Natural killer cell (primary cell): ENCODE results near the gene CEP57L1. TPM values are rescaled to one million over a fixed set of nuclear protein-coding genes. Genes with fewer than 3 reads are reported as not detected.

Experiments
- ATAC-seq, 3 donors: fragments of 150-1000 bp in 2 of 3; fragments of 200-7000 bp in 1 of 3; cut with Tn5 transposase; 1 replicate in 1 of 3; 2 replicates in 2 of 3; pipeline ENCODE4 v1.10.0; 2021; ENCODE audit warnings: mild to moderate bottlenecking in 2 of 3, moderate library complexity in 2 of 3
- DNase-seq, 2 donors: peaks; one replicate each; pipeline versions ENCODE4 v3.0.0 to v3.0.0-alpha.2; 2013 to 2021; ENCODE audit warnings: mixed read lengths in 1 of 2
- H3K27ac ChIP-seq: one replicate; pipeline ENCODE4 v1.5.1; 2013; ENCODE audit warnings: mild to moderate bottlenecking, low read length
- H3K27me3 ChIP-seq: one replicate; pipeline ENCODE4 v1.6.1; 2013; ENCODE audit warnings: low read length; ENCODE audit not compliant: control insufficient read depth, insufficient read depth
- H3K36me3 ChIP-seq: one replicate; pipeline ENCODE4 v1.6.1; 2013; ENCODE audit warnings: low read length; ENCODE audit not compliant: control insufficient read depth, insufficient read depth
- H3K4me1 ChIP-seq: one replicate; pipeline ENCODE4 v1.6.1; 2013; ENCODE audit warnings: low read length; ENCODE audit not compliant: control insufficient read depth, insufficient read depth
- H3K4me3 ChIP-seq: one replicate; pipeline ENCODE4 v1.5.1; 2013; ENCODE audit warnings: low read length
- H3K9me3 ChIP-seq: one replicate; pipeline ENCODE4 v1.6.1; 2013; ENCODE audit warnings: low read length; ENCODE audit not compliant: control insufficient read depth, insufficient read depth
- H3K27ac Mint-ChIP-seq, 2 donors: one replicate each; pipeline ENCODE4 v1.8.0; 2022; ENCODE audit warnings: mild to moderate bottlenecking in 2 of 2, mixed read lengths in 2 of 2, moderate library complexity in 1 of 2
- H3K27me3 Mint-ChIP-seq, 2 donors: one replicate each; pipeline ENCODE4 v1.8.0; 2022; ENCODE audit warnings: low read depth in 2 of 2, mixed read lengths in 2 of 2
- H3K36me3 Mint-ChIP-seq: one replicate; pipeline ENCODE4 v1.8.0; 2022; ENCODE audit warnings: mixed read lengths
- H3K4me1 Mint-ChIP-seq, 2 donors: one replicate each; pipeline ENCODE4 v1.8.0; 2022; ENCODE audit warnings: mixed read lengths in 2 of 2
- H3K4me3 Mint-ChIP-seq: one replicate; pipeline ENCODE4 v1.8.0; 2022; ENCODE audit warnings: mild to moderate bottlenecking, moderate library complexity, mixed read lengths
- H3K9me3 Mint-ChIP-seq, 2 donors: one replicate each; pipeline ENCODE4 v1.8.0; 2022; ENCODE audit warnings: mixed read lengths in 2 of 2
- WGBS: methylation state at CpG from one replicate; pipeline ENCODE4 v1.1.7; 2013; ENCODE audit warnings: missing lambda C conversion rate; ENCODE audit not compliant: insufficient coverage; 5-methylcytosine and 5-hydroxymethylcytosine counted together
- intact Hi-C: fragments of 100-400 bp; cut with micrococcal nuclease; formaldehyde crosslinking; loops from one replicate; pipeline ENCODE4 v1.14.2; 2022
- total RNA-seq, 4 donors: library from RNA; stranded (reverse); fragments of 120-200 nt in 1 of 4; gene quantifications; one replicate each; pipeline versions ENCODE4 v1.2.3 to v1.2.4, GENCODE V29; 2013 to 2022
- TF ChIP-seq, protein P1 (sequence below): fragments of 200-600 bp; IDR thresholded peaks from one replicate; pipeline ENCODE4 v1.8.0; 2022; ENCODE audit warnings: antibody characterized with exemption

The CEP57L1 gene
- total RNA-seq, 3 donors from 2014 or later (not counting 1 experiment from before 2014, with no cell fraction given): 8.9 to 12.5 (median 9.2) TPM

GRCh38 chr6:109184638-109185037 lies 89.3 kb downstream of the CEP57L1 start:
- 0% methylated on average over 1 of the region's 3 CpGs for WGBS
- no peak overlapping the region for H3K27ac Mint-ChIP-seq

GRCh38 chr6:109186012-109186411 lies 90.7 kb downstream of the CEP57L1 start:
- no peak for DNase-seq
- H3K9me3 Mint-ChIP-seq: peaks cover 0 to 4% of the 10 kb centered on the region in 2 donors
- Histone ChIP-seq H3K27ac (no peak overlapping the region), H3K27me3 (peaks cover 3% of the 10 kb centered on the region), H3K9me3 (no peaks in the 10 kb centered on the region), H3K4me1 (no peaks in the 10 kb centered on the region), H3K4me3 (no peak overlapping the region), H3K36me3 (no peaks in the 10 kb centered on the region)
- no peak overlapping the region for H3K4me3 Mint-ChIP-seq
- H3K27ac Mint-ChIP-seq: no peak overlapping the region
- intact Hi-C loops: loop anchor here (5.0 kb wide), 1 partner anchor 256 kb away; the partner anchor contains the start of genes PPIL6 and SMPD2
- WGBS: 50% methylated on average over 2 of the region's 3 CpGs
- H3K36me3 Mint-ChIP-seq: no peaks in the 10 kb centered on the region
- H3K4me1 Mint-ChIP-seq: no peaks in the 10 kb centered on the region
- H3K27me3 Mint-ChIP-seq: peaks cover 19 to 47% of the 10 kb centered on the region in 2 donors
- ATAC-seq: no peak
- TF ChIP-seq, protein P1, sequence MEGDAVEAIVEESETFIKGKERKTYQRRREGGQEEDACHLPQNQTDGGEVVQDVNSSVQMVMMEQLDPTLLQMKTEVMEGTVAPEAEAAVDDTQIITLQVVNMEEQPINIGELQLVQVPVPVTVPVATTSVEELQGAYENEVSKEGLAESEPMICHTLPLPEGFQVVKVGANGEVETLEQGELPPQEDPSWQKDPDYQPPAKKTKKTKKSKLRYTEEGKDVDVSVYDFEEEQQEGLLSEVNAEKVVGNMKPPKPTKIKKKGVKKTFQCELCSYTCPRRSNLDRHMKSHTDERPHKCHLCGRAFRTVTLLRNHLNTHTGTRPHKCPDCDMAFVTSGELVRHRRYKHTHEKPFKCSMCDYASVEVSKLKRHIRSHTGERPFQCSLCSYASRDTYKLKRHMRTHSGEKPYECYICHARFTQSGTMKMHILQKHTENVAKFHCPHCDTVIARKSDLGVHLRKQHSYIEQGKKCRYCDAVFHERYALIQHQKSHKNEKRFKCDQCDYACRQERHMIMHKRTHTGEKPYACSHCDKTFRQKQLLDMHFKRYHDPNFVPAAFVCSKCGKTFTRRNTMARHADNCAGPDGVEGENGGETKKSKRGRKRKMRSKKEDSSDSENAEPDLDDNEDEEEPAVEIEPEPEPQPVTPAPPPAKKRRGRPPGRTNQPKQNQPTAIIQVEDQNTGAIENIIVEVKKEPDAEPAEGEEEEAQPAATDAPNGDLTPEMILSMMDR: no peak

More at GRCh38 chr6:109184638-109185037, 89.3 kb downstream of the CEP57L1 start:
- TF ChIP-seq, protein P1: no peak
- Histone ChIP-seq H3K27me3 (peaks cover 3% of the 10 kb centered on the region), H3K36me3 (no peaks in the 10 kb centered on the region), H3K9me3 (no peaks in the 10 kb centered on the region), H3K4me1 (no peaks in the 10 kb centered on the region), H3K4me3 (no peak overlapping the region), H3K27ac (no peak overlapping the region)
- H3K4me3 Mint-ChIP-seq: no peak overlapping the region
- DNase-seq (no peak), ATAC-seq (no peak)
- H3K9me3 Mint-ChIP-seq: no peaks in the 10 kb centered on the region
- H3K4me1 Mint-ChIP-seq: no peaks in the 10 kb centered on the region
- H3K27me3 Mint-ChIP-seq: peaks cover 19 to 47% of the 10 kb centered on the region in 2 donors
- no peaks in the 10 kb centered on the region for H3K36me3 Mint-ChIP-seq
- intact Hi-C loops: loop anchor here (5.0 kb wide), 1 partner anchor 258 kb away; the partner anchor contains the start of genes PPIL6 and SMPD2

DNA sequence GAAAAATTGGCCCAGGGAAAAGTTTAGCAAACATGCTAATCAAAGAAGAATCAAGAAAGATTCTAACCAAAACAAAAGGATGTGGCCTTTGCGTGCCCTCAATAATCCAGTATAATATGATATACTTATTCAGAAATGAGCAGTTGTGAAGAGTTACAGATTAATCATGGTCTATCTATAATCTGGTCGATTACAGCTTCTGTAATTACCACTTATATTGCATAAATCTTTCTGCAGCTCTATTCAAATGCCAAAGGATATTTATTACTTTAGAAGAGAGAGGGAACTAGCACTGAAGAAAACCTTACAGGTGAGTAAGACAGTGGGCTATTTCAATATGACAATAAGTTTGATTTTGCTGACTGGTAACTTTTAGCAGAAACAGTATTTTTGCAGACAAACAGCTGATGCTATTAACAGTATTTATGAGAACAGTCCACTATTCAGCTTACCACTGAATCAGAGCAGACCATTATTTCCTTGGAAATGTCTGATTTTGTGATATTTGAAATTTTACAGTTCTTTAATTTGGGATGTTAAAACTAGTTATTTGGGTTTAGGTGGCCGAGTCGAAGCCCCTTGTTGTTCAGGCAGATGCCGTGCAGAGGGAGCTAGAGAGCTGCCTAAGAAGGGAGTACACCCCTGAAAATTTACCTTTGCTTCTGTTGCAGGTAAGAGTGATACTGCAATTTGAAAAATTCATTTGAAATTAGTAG lies 92.2 kb downstream of the CEP57L1 start:
- Mint-ChIP-seq H3K36me3 (no peaks in the 10 kb centered on the region), H3K9me3 (peaks cover 0 to 6% of the 10 kb centered on the region in 2 donors), H3K27me3 (peaks cover 12 to 45% of the 10 kb centered on the region in 2 donors), H3K27ac (no peak overlapping the region), H3K4me1 (no peaks in the 10 kb centered on the region), H3K4me3 (no peak overlapping the region)
- no peaks in the 10 kb centered on the region for H3K4me1 ChIP-seq
- TF ChIP-seq, protein P1: peak; percentile 98
- ATAC-seq: peak; percentile 71 to 92 (median 89)
- H3K9me3 ChIP-seq: peaks cover 4% of the 10 kb centered on the region
- WGBS: 27% methylated on average over 4 of the region's 5 CpGs
- intact Hi-C loops: loop anchor here (1.0 to 5.0 kb wide), 3 partner anchors 49 to 255 kb away; partner anchors contain the start of genes PPIL6 and SMPD2
- H3K27ac ChIP-seq: no peak overlapping the region
- DNase-seq: peak; percentile 43 to 82
- H3K4me3 ChIP-seq: no peak overlapping the region
- H3K27me3 ChIP-seq: peaks cover 3% of the 10 kb centered on the region
- no peaks in the 10 kb centered on the region for H3K36me3 ChIP-seq
